K562 (cell line): Measurements from ENCODE around the gene FTO. TPM values are rescaled to one million over a fixed set of nuclear protein-coding genes. Genes with fewer than 3 reads are reported as not detected.

ENCODE experiments used
- ATAC-seq: fragments of 200-7000 bp; cut with Tn5 transposase; 3 replicates; pipeline ENCODE4 v1.9.1; 2020; ENCODE audit warnings: moderate library complexity
- BruUV-seq: library from RNA; stranded (reverse); fragments of 400-500 nt; replicated peaks from 2 replicates; lab custom pipeline; 2021; lab: Mats Ljungman, UMichigan
- CTCF ChIA-PET: fragments of 300-600 bp; formaldehyde crosslinking; extraction: SDS; loops from one replicate; lab custom pipeline; 2021; ENCODE audit warnings: low intra/inter-chr PET ratio; lab: Yijun Ruan, JAX
- POLR2A ChIA-PET: fragments of 300-600, 350-650 bp; sonication (Branson Sonifier 250); formaldehyde crosslinking; extraction: SDS; loops from one replicate; lab custom pipeline; 2021; ENCODE audit warnings: antibody characterized with exemption, inconsistent platforms; lab: Yijun Ruan, JAX
- DNase-seq, 4 experiments: peaks; one replicate each; pipeline versions ENCODE4 v3.0.0 to v3.0.0-alpha.2; 2011 to 2018; ENCODE audit warnings: low spot score in 3 of 4, mixed read lengths in 3 of 4; ENCODE audit errors: extremely low read depth in 1 of 4
- FAIRE-seq: peaks from 2 replicates; lab custom pipeline; 2011; peaks lifted over from hg19 to GRCh38; lab: Jason Lieb, UNC
- H2AFZ ChIP-seq: 2 replicates; pipeline ENCODE4 v1.6.0; 2011; ENCODE audit warnings: low read depth, low read length, control low read depth, inconsistent platforms
- H3K27ac ChIP-seq: fragments of 200-600 bp; 3 replicates; pipeline ENCODE4 v1.8.0; 2011; ENCODE audit warnings: low read depth, mild to moderate bottlenecking, control low read depth, inconsistent platforms, low read length, moderate library complexity, mixed read lengths; ENCODE audit errors: extremely low read depth
- H3K27me3 ChIP-seq, 2 experiments: fragments of 300-600 bp in 1 of 2; 2 replicates in 1 of 2; 3 replicates in 1 of 2; pipeline versions ENCODE4 v1.6.0 to v1.8.0; 2011; ENCODE audit warnings: inconsistent platforms in 2 of 2, low read length in 2 of 2, mild to moderate bottlenecking in 1 of 2, mixed read lengths in 1 of 2, moderate library complexity in 1 of 2; ENCODE audit not compliant: control insufficient read depth in 2 of 2, insufficient read depth in 2 of 2
- H3K36me3 ChIP-seq: fragments of 300-600 bp; 3 replicates; pipeline ENCODE4 v1.8.0; 2011; ENCODE audit warnings: mild to moderate bottlenecking, low read length, inconsistent platforms; ENCODE audit not compliant: control insufficient read depth, insufficient read depth
- H3K4me1 ChIP-seq, 2 experiments: fragments of 200-600 bp in 1 of 2; replicated peaks in 1 of 2; 2 replicates in 1 of 2; 3 replicates in 1 of 2; pipeline versions ENCODE4 v1.5.1 to v1.8.0; 2011; ENCODE audit warnings: inconsistent platforms in 2 of 2, low read length in 2 of 2, mild to moderate bottlenecking in 1 of 2, mixed read lengths in 1 of 2, moderate library complexity in 1 of 2; ENCODE audit not compliant: control insufficient read depth in 2 of 2, insufficient read depth in 2 of 2
- H3K4me2 ChIP-seq: 2 replicates; pipeline ENCODE4 v1.6.1; 2011; ENCODE audit warnings: low read length, control low read depth, inconsistent platforms, mixed read lengths; ENCODE audit not compliant: insufficient read depth
- H3K4me3 ChIP-seq: fragments of 200-600 bp; sonication (generic), shearing (Covaris generic); 2 replicates; pipeline ENCODE4 v1.5.1; 2016; ENCODE audit warnings: control low read depth, inconsistent platforms
- H3K79me2 ChIP-seq: fragments of 200-600 bp; 3 replicates; pipeline ENCODE4 v1.8.0; 2011; ENCODE audit warnings: low read length, inconsistent platforms; ENCODE audit not compliant: control insufficient read depth, insufficient read depth
- H3K9ac ChIP-seq, 2 experiments: 2 replicates each; pipeline versions ENCODE4 v1.6.0 to v1.6.1; 2011; ENCODE audit warnings: low read depth in 2 of 2, low read length in 2 of 2, control low read depth in 1 of 2, inconsistent platforms in 1 of 2, mild to moderate bottlenecking in 1 of 2, mixed read lengths in 1 of 2; ENCODE audit not compliant: insufficient read depth in 1 of 2
- H3K9me1 ChIP-seq: one replicate; pipeline ENCODE4 v1.6.0; 2011; ENCODE audit warnings: inconsistent platforms, mild to moderate bottlenecking, low read length, moderate library complexity; ENCODE audit not compliant: control insufficient read depth, insufficient read depth
- H3K9me3 ChIP-seq: replicated peaks from 2 replicates; pipeline ENCODE4 v1.5.1; 2011; ENCODE audit warnings: low read depth, low read length, inconsistent platforms; ENCODE audit not compliant: control insufficient read depth, insufficient read depth
- H4K20me1 ChIP-seq: replicated peaks from 2 replicates; pipeline ENCODE4 v1.6.1; 2011; ENCODE audit warnings: low read length, inconsistent platforms, mixed read lengths; ENCODE audit not compliant: control insufficient read depth, insufficient read depth
- ATF6 ChIP-seq: sonication (generic); formaldehyde crosslinking; IDR thresholded peaks from 2 replicates; pipeline ENCODE4 v1.4.0; 2020; ENCODE audit warnings: mild to moderate bottlenecking, missing genetic modification reagents
- ILK ChIP-seq: fragments of 450-650 bp; IDR thresholded peaks from 2 replicates; pipeline ENCODE4 v1.6.1; 2016; ENCODE audit warnings: missing genetic modification characterization, low read depth, mild to moderate bottlenecking, missing compliant biosample characterization, moderate library complexity, borderline replicate concordance
- KLF6 ChIP-seq: fragments of 250-450 bp; sonication (Bioruptor Pico); IDR thresholded peaks from 2 replicates; pipeline ENCODE4 v1.4.0; 2020; ENCODE audit warnings: mild to moderate bottlenecking, moderate library complexity, borderline replicate concordance
- PCBP1 ChIP-seq: fragments of 200-400 bp; formaldehyde crosslinking; IDR thresholded peaks from 2 replicates; pipeline ENCODE4 v1.6.1; 2018; ENCODE audit warnings: mild to moderate bottlenecking, low read depth, low read length; ENCODE audit not compliant: poor library complexity, severe bottlenecking
- POLR2B ChIP-seq: fragments of 450-650 bp; IDR thresholded peaks from 2 replicates; pipeline ENCODE4 v1.6.1; 2018; ENCODE audit warnings: low read depth; ENCODE audit not compliant: partially characterized antibody
- RBM34 ChIP-seq: fragments of 200-400 bp; formaldehyde crosslinking; IDR thresholded peaks from 2 replicates; pipeline ENCODE4 v1.6.1; 2018; ENCODE audit warnings: low read length, borderline replicate concordance; ENCODE audit not compliant: insufficient read depth
- SMAD4 ChIP-seq: fragments of 250-450 bp; sonication (Bioruptor Pico); conservative IDR thresholded peaks from 2 replicates; pipeline ENCODE4 v1.8.0; 2021; ENCODE audit warnings: inconsistent platforms, mild to moderate bottlenecking, moderate library complexity
- SNIP1 ChIP-seq: fragments of 450-650 bp; IDR thresholded peaks from 2 replicates; pipeline ENCODE4 v1.7.1; 2017; ENCODE audit warnings: low read depth, mild to moderate bottlenecking
- TFAM ChIP-seq: fragments of 250-450 bp; sonication (Bioruptor Pico); conservative IDR thresholded peaks from 2 replicates; pipeline ENCODE4 v1.5.0; 2021; ENCODE audit warnings: mild to moderate bottlenecking, moderate library complexity
- XRCC5 ChIP-seq: fragments of 200-400 bp; formaldehyde crosslinking; IDR thresholded peaks from 2 replicates; pipeline ENCODE4 v1.6.1; 2017; ENCODE audit warnings: low read depth, mild to moderate bottlenecking, low read length
- ZBTB9 ChIP-seq: fragments of 450-650 bp; formaldehyde crosslinking; IDR thresholded peaks from 2 replicates; pipeline ENCODE4 v1.4.0; 2020; ENCODE audit warnings: mild to moderate bottlenecking, moderate library complexity
- ZFP1 ChIP-seq: fragments of 450-650 bp; formaldehyde crosslinking; IDR thresholded peaks from 2 replicates; pipeline ENCODE4 v1.4.0; 2020; ENCODE audit warnings: mild to moderate bottlenecking, mixed read lengths
- ZNF140 ChIP-seq: fragments of 250-450 bp; sonication (Bioruptor Pico); IDR thresholded peaks from 2 replicates; pipeline ENCODE4 v1.8.0; 2021; ENCODE audit warnings: moderate library complexity, mild to moderate bottlenecking, inconsistent platforms
- ZNF263 ChIP-seq: sonication (generic); formaldehyde crosslinking; IDR thresholded peaks from 2 replicates; pipeline ENCODE4 v1.8.0; 2022; ENCODE audit warnings: mild to moderate bottlenecking, missing genetic modification reagents, borderline replicate concordance
- WGBS: fragments of 100-300 bp; shearing (Covaris generic); methylation state at CpG from one replicate; pipeline ENCODE4 v1.1.6; 2016; ENCODE audit warnings: low coverage, mixed read lengths; ENCODE audit not compliant: insufficient coverage; ENCODE audit errors: missing lambda C conversion rate; 5-methylcytosine and 5-hydroxymethylcytosine counted together
- in situ Hi-C: fragments of 300-500 bp; cut with MboI; formaldehyde crosslinking; loops from 4 replicates; pipeline ENCODE4 v1.15.0; 2018; ENCODE audit warnings: inconsistent platforms, mixed read lengths
- intact Hi-C: fragments of 100-400 bp; cut with micrococcal nuclease; formaldehyde crosslinking; loops from 2 replicates; pipeline ENCODE4 v1.14.2; 2022
- polyA plus RNA-seq, 8 experiments: library from polyadenylated mRNA; depleted of rRNA in 4 of 8; stranded (reverse) in 5 of 8; unstranded in 3 of 8; fragments of >200 nt; fragmentation: Nextera tagmentation in 2 of 8; fragmentation: Illumina TruSeq in 1 of 8; extraction: Ambion mirVana in 2 of 8; extraction: Trizol in 1 of 8; gene quantifications; 2 replicates each; pipeline versions ENCODE4 v1.2.1 to v1.2.3, GENCODE V29; 2011 to 2014; ENCODE audit warnings: inconsistent platforms in 1 of 8, missing spikeins in 1 of 8
- total RNA-seq, 7 experiments: library from RNA; depleted of rRNA in 6 of 7; stranded (reverse); fragments of >200 nt in 6 of 7; fragmentation: Illumina TruSeq in 2 of 7; extraction: Trizol in 2 of 7; gene quantifications; 2 replicates each; pipeline versions ENCODE4 v1.2.1 to v1.2.3, GENCODE V29; 2011 to 2021; ENCODE audit warnings: low replicate concordance in 1 of 7

FTO gene
- total and polyA plus RNA-seq, 9 of the 15 experiments (the other 6 are each of a cell fraction or from before 2014, with no cell fraction given), result 11.3 to 27.7 (median 25.5) TPM

DNA sequence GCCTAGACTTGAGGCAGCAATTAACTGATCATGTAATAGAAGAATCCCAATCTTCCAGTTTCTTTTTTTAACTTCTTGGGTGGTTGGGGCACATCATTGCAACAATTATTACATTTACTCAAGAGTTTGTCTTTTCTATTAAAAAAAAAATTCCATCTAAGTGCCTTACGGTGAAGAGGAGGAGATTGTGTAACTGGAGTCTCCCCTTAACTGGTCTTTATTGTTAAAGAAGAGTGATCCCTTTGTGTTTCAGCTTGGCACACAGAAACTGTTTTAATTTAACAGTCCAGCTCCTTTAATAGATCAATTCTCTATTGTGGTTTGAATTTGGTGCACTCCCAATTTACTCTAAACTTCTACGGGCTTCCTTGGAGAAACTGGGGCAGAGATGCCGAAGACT is 75.2 kb downstream of the FTO start:
- intact Hi-C loops, result loop anchor here (10.0 kb wide), 1 partner anchor 496 kb away; no protein-coding TSS in a partner anchor

More for the DNA sequence above, 75.2 kb downstream of the FTO start:
- H3K4me2 ChIP-seq, result no peak overlapping the region
- TF ChIP-seq RBM34 (no peak), XRCC5 (no peak), KLF6 (CRISPR knock-in tag) (no peak), SNIP1 (no peak), ZBTB9 (CRISPR knock-in tag) (no peak), ZNF140 (no peak), POLR2B (no peak), ZNF263 (CRISPR knock-in tag) (no peak), ZFP1 (CRISPR knock-in tag) (no peak), PCBP1 (no peak), SMAD4 (CRISPR knock-in tag) (no peak), TFAM (CRISPR knock-in tag) (no peak), ILK (no peak), ATF6 (CRISPR knock-in tag) (no peak)
- TF ChIP-seq, all 486 proteins: peak for 0
- ATAC-seq (no peak), DNase-seq (no peak), FAIRE-seq (no peak)
- Histone ChIP-seq H3K4me3 (no peak overlapping the region), H3K36me3 (no peaks in the 10 kb centered on the region), H3K79me2 (no peaks in the 10 kb centered on the region), H3K27ac (no peak overlapping the region), H2AFZ (no peak overlapping the region), H3K9ac (no peak overlapping the region), H3K9me3 (no peaks in the 10 kb centered on the region), H3K9me1 (no peaks in the 10 kb centered on the region), H3K4me1 (no peaks in the 10 kb centered on the region; a peak in 1 of 5 replicates), H3K27me3 (peaks cover 0 to 5% of the 10 kb centered on the region in 2 experiments; a peak in 2 of 5 replicates), H4K20me1 (peaks cover 9% of the 10 kb centered on the region; the same call in 1 of the 2 replicates)
- WGBS, result 42% methylated on average over 3 of the region's 3 CpGs
- ChIA-PET CTCF (no interaction called here), POLR2A (no interaction called here)
- BruUV-seq, result no TSS peak
- in situ Hi-C loops, result no loop called here
